Peyer's patch (tissue), 4 donors: ENCODE data around the gene KCMF1. TPM values are rescaled to one million over a fixed set of nuclear protein-coding genes. Genes with fewer than 3 reads are reported as not detected.

ENCODE experiments used
- DNase-seq, 3 donors: peaks; one replicate each; pipeline ENCODE4 v3.0.0-alpha.2; 2017 to 2019
- H3K27ac ChIP-seq, 4 donors: fragments of 200-600 bp; sonication (generic); one replicate each; pipeline ENCODE4 v1.5.1; 2016 to 2019
- H3K27me3 ChIP-seq, 2 donors: fragments of 200-600 bp; sonication (generic); one replicate each; pipeline ENCODE4 v1.5.1; 2019
- H3K36me3 ChIP-seq, 3 donors: fragments of 200-600 bp; sonication (generic); one replicate each; pipeline ENCODE4 v1.5.1; 2016 to 2019
- H3K4me1 ChIP-seq, 4 donors: fragments of 200-600 bp; sonication (generic); one replicate each; pipeline ENCODE4 v1.5.1; 2016 to 2019
- H3K4me3 ChIP-seq, 4 donors: fragments of 200-600 bp; sonication (generic); 1 replicate in 3 of 4; 2 replicates in 1 of 4; pipeline ENCODE4 v1.5.1; 2016 to 2019; ENCODE audit warnings: mild to moderate bottlenecking in 1 of 4
- H3K9me3 ChIP-seq, 4 donors: fragments of 200-600 bp; sonication (generic); one replicate each; pipeline ENCODE4 v1.5.1; 2016 to 2019; ENCODE audit warnings: mild to moderate bottlenecking in 1 of 4
- CTCF ChIP-seq, 6 experiments: fragments of 450-650 bp in 4 of 6; fragments of 200-600 bp in 2 of 6; sonication (generic) in 1 of 6; IDR thresholded peaks; one replicate each; pipeline ENCODE4 v1.5.1; 2017 to 2019; ENCODE audit warnings: antibody characterized with exemption in 6 of 6, mild to moderate bottlenecking in 3 of 6, moderate library complexity in 1 of 6
- POLR2A ChIP-seq, 2 donors: fragments of 450-650 bp; IDR thresholded peaks; one replicate each; pipeline ENCODE4 v1.5.1; 2017; ENCODE audit warnings: antibody characterized with exemption in 2 of 2, mild to moderate bottlenecking in 2 of 2, moderate library complexity in 2 of 2
- total RNA-seq, 4 donors: library from RNA; depleted of rRNA; stranded (reverse); fragments of >200 nt; gene quantifications; one replicate each; pipeline ENCODE4 v1.1.0, GENCODE V29; 2016

KCMF1 gene
- total RNA-seq, 4 donors from 2014 or later: 28.1 to 66.5 (median 44.3) TPM

- Histone ChIP-seq H3K27me3 (no peaks in the 10 kb centered on the region), H3K27ac (no peak overlapping the region), H3K4me3 (no peak overlapping the region), H3K4me1 (no peaks in the 10 kb centered on the region), H3K36me3 (no peaks in the 10 kb centered on the region), H3K9me3 (no peaks in the 10 kb centered on the region)
- no peak for DNase-seq
- TF ChIP-seq POLR2A (IDR thresholded peaks at IDR 0.05) (no peak), CTCF (IDR thresholded peaks at IDR 0.05) (no peak)
Observed at GRCh38 chr2:85077859-85078419, 107.0 kb downstream of the KCMF1 start.

- Histone ChIP-seq H3K27ac (no peak overlapping the region), H3K4me3 (no peak overlapping the region), H3K9me3 (no peaks in the 10 kb centered on the region), H3K36me3 (no peaks in the 10 kb centered on the region), H3K4me1 (no peaks in the 10 kb centered on the region), H3K27me3 (no peaks in the 10 kb centered on the region)
- no peak for TF ChIP-seq POLR2A (IDR thresholded peaks at IDR 0.05)
- no peak for DNase-seq
Observed at GRCh38 chr2:85078536-85078935, 107.6 kb downstream of the KCMF1 start.

- no peak for TF ChIP-seq CTCF (IDR thresholded peaks at IDR 0.05)
- DNase-seq: no peak
Observed at GRCh38 chr2:85083092-85083491, 112.1 kb downstream of the KCMF1 start.

GRCh38 chr2:85085563-85085962 is 114.6 kb downstream of the KCMF1 start:
- H3K27me3 ChIP-seq: no peaks in the 10 kb centered on the region
- no peaks in the 10 kb centered on the region for H3K36me3 ChIP-seq
- TF ChIP-seq CTCF (IDR thresholded peaks at IDR 0.05) (no peak), POLR2A (IDR thresholded peaks at IDR 0.05) (no peak)
- no peaks in the 10 kb centered on the region for H3K9me3 ChIP-seq
- no peak overlapping the region for H3K4me3 ChIP-seq
- H3K4me1 ChIP-seq: no peaks in the 10 kb centered on the region
- no peak overlapping the region for H3K27ac ChIP-seq
- no peak for DNase-seq

More at GRCh38 chr2:85083092-85083491, 112.1 kb downstream of the KCMF1 start:
- Histone ChIP-seq H3K36me3 (no peaks in the 10 kb centered on the region), H3K4me3 (no peak overlapping the region), H3K27me3 (no peaks in the 10 kb centered on the region), H3K4me1 (no peaks in the 10 kb centered on the region), H3K27ac (no peak overlapping the region), H3K9me3 (no peaks in the 10 kb centered on the region)

- Histone ChIP-seq H3K4me3 (no peak overlapping the region), H3K4me1 (no peaks in the 10 kb centered on the region), H3K36me3 (no peaks in the 10 kb centered on the region), H3K27ac (no peak overlapping the region), H3K27me3 (no peaks in the 10 kb centered on the region), H3K9me3 (no peaks in the 10 kb centered on the region)
- TF ChIP-seq CTCF (IDR thresholded peaks at IDR 0.05): no peak
- no peak for TF ChIP-seq POLR2A (IDR thresholded peaks at IDR 0.05)
- no peak for DNase-seq
Observed at GRCh38 chr2:85087541-85087940, 116.6 kb downstream of the KCMF1 start.

GRCh38 chr2:85088921-85089320 is 118.0 kb downstream of the KCMF1 start:
- DNase-seq: no peak
- no peak for TF ChIP-seq CTCF (IDR thresholded peaks at IDR 0.05)
- no peak for TF ChIP-seq POLR2A (IDR thresholded peaks at IDR 0.05)
- H3K4me1 ChIP-seq: no peaks in the 10 kb centered on the region
- no peaks in the 10 kb centered on the region for H3K36me3 ChIP-seq
- no peaks in the 10 kb centered on the region for H3K9me3 ChIP-seq
- H3K4me3 ChIP-seq: no peak overlapping the region
- H3K27ac ChIP-seq: no peak overlapping the region
- no peaks in the 10 kb centered on the region for H3K27me3 ChIP-seq
